ENCODE results near the gene CRACR2B. TPM values are rescaled to one million over a fixed set of nuclear protein-coding genes. Genes with fewer than 3 reads are reported as not detected.

The CRACR2B gene
- total and polyA plus RNA-seq, 11 donors = 8.8 to 43.5 (median 17.7) TPM

DNA sequence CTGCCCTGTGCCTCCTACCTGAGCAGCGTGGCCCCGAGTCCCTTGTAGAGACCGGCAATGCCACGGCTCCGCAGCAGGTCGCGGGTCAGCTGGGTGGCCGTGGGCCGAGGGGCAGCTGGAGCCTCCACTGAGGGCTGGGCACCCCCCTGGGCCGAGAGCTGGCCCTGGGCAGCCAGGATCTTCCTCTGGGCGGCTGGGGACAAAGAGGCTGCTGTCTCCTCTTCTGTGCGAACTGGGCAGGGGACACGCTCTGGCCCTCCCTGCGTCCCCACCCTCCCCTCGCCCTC is 35.2 kb upstream of the CRACR2B start:
- Histone ChIP-seq H3K4me1 (peaks cover 6 to 39% (median 21%) of the 10 kb centered on the region in 12 donors), H3K4me3 (no peak overlapping the region), H3K36me3 (peaks cover 0 to 30% (median 0%) of the 10 kb centered on the region in 9 donors), H3K9me3 (no peaks in the 10 kb centered on the region), H3K27ac (no peak overlapping the region), H3K27me3 (peaks cover 0 to 22% (median 7%) of the 10 kb centered on the region in 9 donors)
- DNase-seq (no peak), ATAC-seq (no peak)
- TF ChIP-seq POLR2A (IDR thresholded peaks at IDR 0.05) = no peak
- TF ChIP-seq, protein P1, sequence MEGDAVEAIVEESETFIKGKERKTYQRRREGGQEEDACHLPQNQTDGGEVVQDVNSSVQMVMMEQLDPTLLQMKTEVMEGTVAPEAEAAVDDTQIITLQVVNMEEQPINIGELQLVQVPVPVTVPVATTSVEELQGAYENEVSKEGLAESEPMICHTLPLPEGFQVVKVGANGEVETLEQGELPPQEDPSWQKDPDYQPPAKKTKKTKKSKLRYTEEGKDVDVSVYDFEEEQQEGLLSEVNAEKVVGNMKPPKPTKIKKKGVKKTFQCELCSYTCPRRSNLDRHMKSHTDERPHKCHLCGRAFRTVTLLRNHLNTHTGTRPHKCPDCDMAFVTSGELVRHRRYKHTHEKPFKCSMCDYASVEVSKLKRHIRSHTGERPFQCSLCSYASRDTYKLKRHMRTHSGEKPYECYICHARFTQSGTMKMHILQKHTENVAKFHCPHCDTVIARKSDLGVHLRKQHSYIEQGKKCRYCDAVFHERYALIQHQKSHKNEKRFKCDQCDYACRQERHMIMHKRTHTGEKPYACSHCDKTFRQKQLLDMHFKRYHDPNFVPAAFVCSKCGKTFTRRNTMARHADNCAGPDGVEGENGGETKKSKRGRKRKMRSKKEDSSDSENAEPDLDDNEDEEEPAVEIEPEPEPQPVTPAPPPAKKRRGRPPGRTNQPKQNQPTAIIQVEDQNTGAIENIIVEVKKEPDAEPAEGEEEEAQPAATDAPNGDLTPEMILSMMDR (IDR thresholded peaks at IDR 0.05) = no peak
- WGBS, 4 donors = 95 to 96% (median 95%) methylated on average over 8 to 15 of the region's 15 CpGs
- intact Hi-C loops (cut with DNase I) = loop anchor here in 1 of 10 donors (10.0 kb wide), 1 partner anchor 58 kb away; no protein-coding TSS in a partner anchor

DNA sequence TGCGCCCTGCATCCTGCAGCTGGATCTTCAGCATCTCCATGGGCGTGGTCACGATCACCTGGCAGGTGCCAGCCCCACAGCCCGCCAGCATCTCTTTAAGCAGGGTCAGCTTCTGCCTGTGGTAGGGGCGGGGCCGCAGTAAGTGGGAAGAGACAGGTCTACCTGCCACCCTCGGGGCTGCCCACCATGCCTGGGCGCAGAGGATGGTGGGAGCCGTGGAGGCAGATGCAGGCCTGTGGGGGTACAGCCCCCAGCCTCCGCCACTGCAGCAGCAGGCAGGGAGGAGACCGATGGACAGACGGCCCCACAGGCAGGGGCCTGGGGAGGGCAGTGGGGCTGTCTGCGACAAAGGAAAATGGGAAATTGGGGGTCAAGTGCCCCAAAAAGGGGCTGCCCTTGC is 34.8 kb upstream of the CRACR2B start:
- WGBS, 4 donors = 94 to 100% (median 94%) methylated on average over 5 to 13 of the region's 13 CpGs
- Histone ChIP-seq H3K27ac (no peak overlapping the region), H3K4me3 (no peak overlapping the region), H3K36me3 (peaks cover 0 to 30% (median 0%) of the 10 kb centered on the region in 9 donors), H3K27me3 (peaks cover 0 to 22% (median 7%) of the 10 kb centered on the region in 9 donors), H3K4me1 (peaks cover 6 to 43% (median 22%) of the 10 kb centered on the region in 12 donors), H3K9me3 (no peaks in the 10 kb centered on the region)
- no peak for DNase-seq
- intact Hi-C loops (cut with DNase I) = loop anchor here in 1 of 10 donors (10.0 kb wide), 1 partner anchor 58 kb away; no protein-coding TSS in a partner anchor
- TF ChIP-seq POLR2A (IDR thresholded peaks at IDR 0.05) = no peak
- TF ChIP-seq, protein P1 (IDR thresholded peaks at IDR 0.05) = no peak
- ATAC-seq = no peak

DNA sequence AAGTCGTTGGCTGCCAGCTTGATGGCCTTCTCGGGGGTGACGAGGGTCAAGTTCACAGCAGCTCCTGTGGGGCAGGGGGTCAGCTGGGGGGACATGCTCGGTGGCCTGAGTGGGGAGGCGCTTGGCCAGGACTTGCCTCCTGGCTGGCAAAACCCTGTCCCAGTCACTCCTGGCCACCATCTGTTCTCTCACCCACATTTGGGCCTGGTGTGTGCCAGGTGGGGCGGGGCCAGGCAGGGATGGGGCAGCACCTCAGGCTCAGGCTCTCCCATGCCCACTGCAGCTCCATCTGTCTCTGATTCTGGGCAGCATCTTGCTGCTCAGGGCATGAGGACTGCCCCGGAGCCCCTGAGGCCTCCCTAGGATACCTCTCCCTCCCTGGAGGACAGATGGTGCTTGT is 34.2 kb upstream of the CRACR2B start:
- ATAC-seq = no peak
- DNase-seq = no peak
- no peaks in the 10 kb centered on the region for H3K9me3 ChIP-seq
- TF ChIP-seq, protein P1 (IDR thresholded peaks at IDR 0.05) = no peak
- no peak for TF ChIP-seq POLR2A (IDR thresholded peaks at IDR 0.05)
- peaks cover 6 to 49% (median 26%) of the 10 kb centered on the region in 12 donors for H3K4me1 ChIP-seq
- no peak overlapping the region for H3K27ac ChIP-seq
- H3K4me3 ChIP-seq = no peak overlapping the region
- intact Hi-C loops (cut with DNase I) = loop anchor here in 1 of 10 donors (10.0 kb wide), 1 partner anchor 59 kb away; no protein-coding TSS in a partner anchor
- H3K27me3 ChIP-seq = peaks cover 0 to 17% (median 7%) of the 10 kb centered on the region in 9 donors
- 88 to 93% (median 88%) methylated on average over 4 to 7 of the region's 7 CpGs for WGBS, 4 donors
- peaks cover 0 to 30% (median 0%) of the 10 kb centered on the region in 9 donors for H3K36me3 ChIP-seq

DNA sequence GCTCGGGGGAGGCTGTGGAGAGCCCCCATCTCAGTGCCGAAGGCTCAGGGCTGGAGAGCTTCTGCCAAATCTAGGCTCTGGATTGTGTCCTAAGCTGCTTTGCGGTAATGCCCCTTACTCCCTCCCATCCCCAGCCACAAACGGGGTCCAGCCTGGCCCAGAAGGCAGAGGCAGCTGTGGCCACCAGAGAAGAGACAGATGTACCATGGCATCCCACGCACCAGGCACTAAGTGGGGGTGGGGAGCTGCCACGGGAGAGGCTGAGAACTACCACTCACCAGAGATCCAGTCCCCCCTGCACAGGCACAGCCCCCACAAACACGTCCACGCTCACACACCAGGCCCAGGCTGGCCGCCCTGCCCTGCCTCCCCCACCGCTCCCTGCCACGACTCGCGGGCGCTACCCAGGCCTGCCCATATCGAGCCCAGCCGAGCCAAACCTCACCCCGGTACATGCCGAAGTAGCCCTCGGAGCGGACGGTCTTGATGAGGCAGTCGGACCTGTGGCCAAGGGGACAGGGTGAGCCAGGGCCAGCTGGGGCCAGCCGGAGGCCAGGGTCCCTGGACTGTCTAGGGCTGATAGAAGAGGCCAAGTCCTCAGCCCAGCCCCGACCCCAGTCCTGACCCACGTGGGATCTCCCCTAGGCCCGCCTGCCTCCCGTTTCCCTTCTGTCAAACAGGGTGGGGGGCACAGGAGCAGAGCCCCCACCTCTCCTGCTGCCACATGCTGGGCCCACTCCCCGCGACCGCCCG is 33.5 kb upstream of the CRACR2B start:
- 88 to 95% (median 92%) methylated on average over 18 to 31 of the region's 31 CpGs for WGBS, 4 donors
- Histone ChIP-seq H3K27me3 (peaks cover 0 to 13% (median 6%) of the 10 kb centered on the region in 9 donors), H3K36me3 (peaks cover 0 to 32% (median 0%) of the 10 kb centered on the region in 9 donors), H3K27ac (no peak overlapping the region), H3K9me3 (no peaks in the 10 kb centered on the region), H3K4me1 (peaks cover 6 to 49% (median 26%) of the 10 kb centered on the region in 12 donors), H3K4me3 (no peak overlapping the region)
- TF ChIP-seq, protein P1 (IDR thresholded peaks at IDR 0.05) = no peak
- TF ChIP-seq POLR2A (IDR thresholded peaks at IDR 0.05) = no peak
- intact Hi-C loops (cut with DNase I) = loop anchor here in 1 of 10 donors (10.0 kb wide), 1 partner anchor 59 kb away; no protein-coding TSS in a partner anchor
- no peak for ATAC-seq
- no peak for DNase-seq

Data from heart left ventricle (tissue), 16 donors.